Effector CD8-positive, alpha-beta T cell (primary cell): Measurements from ENCODE around the gene TYW5.

ENCODE experiments used
- DNase-seq: peaks from one replicate; lab custom pipeline; 2025; lab: John Stamatoyannopoulos, UW
- total RNA-seq, 4 experiments: gene quantifications; one replicate each; lab custom pipeline; 2026; lab: John Stamatoyannopoulos, UW

The TYW5 gene, protein sequence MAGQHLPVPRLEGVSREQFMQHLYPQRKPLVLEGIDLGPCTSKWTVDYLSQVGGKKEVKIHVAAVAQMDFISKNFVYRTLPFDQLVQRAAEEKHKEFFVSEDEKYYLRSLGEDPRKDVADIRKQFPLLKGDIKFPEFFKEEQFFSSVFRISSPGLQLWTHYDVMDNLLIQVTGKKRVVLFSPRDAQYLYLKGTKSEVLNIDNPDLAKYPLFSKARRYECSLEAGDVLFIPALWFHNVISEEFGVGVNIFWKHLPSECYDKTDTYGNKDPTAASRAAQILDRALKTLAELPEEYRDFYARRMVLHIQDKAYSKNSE
- 22.1 to 32.8 (median 28.3) reads per million in 4 experiments for total RNA-seq

DNA sequence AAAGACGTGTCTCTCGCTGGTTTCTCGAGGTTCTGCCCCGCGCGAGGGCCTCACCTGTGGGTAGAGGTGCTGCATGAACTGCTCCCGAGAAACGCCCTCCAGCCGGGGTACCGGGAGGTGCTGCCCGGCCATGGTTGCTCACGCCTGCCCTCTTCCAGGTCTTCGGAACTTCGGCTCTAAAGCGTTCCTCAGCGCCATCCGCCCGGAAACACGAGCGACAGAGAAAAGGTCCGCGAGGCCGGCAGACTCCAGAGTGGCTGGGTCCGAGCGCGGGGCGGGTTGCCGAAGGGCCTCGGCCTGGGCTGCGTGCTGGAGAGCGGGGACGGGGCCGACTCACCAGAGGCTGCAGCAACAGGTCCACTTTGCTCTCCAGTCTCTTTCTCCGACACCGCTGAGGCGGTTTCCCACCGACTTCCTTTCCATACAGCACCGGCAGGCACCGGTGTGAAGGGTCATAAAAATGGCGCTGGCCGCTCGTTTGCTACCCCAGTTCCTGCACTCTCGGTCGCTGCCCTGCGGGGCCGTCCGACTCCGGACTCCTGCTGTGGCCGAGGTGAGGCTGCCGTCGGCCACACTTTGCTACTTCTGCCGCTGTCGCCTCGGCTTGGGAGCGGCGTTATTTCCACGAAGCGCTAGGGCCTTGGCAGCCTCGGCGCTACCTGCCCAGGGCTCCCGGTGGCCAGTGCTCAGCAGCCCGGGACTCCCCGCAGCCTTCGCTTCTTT lies at the start of gene TYW5, which contains the start of gene MAIP1:
TSS of gene TYW5 (minus strand) at position 153 of the 723 bp plus-strand sequence. CDS start at position 132, 21 bp downstream.
TSS of gene MAIP1 (plus strand) at position 244 of the 723 bp plus-strand sequence. CDS start at position 461, 217 bp downstream.
- peak; percentile 57 for DNase-seq

DNA sequence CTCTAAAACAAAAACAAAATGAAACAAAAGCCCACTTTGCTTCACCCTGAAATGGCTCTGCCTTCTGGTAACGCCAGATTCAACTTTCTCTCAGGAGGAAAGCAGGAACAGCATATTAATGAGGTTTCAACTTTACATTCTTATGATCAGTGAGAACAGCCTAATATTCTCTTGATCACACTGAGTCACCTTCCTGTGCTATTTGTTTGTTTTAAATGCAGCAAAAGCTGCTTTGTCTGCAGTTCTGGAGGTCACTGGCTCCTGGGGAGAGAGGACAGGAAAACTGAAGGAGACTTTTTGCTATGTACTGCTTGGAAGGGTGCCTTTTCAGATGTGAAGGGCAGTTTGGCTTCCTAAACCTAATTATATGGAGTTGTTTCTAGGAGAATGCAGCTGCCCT lies 48.2 kb upstream of the TYW5 start:
- DNase-seq = no peak

DNA sequence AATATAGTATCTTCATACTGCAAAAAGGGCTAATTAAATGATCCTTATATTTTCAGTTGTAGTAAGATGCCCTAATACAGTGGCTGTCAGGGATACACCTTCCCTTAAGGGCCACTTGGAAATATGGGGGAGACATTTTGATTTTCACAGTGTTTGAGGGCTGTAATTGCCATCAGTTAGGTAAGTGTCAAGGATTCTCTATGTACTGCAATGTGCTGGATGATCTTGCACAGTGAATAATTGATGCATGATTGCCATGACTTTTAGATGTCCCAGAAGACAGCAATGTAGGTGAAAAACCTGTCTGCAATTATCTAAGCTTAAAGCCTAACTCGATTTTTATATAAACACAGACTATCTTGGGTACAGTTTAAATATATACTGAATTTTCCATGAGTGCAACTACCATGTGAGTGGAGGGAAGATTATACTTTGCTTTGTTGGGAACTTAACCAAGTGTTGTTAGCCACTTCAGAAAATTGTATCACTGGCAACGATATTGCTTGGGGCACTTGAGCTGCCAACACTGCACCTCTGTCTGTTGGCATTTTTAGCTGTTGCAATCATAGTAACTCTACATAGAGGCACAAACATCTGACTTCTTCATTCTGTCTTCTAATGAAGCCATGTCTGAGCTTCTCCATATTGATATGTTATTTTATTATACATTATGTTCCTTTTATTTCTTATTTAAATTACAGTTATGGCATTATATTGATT lies 45.3 kb upstream of the TYW5 start:
- DNase-seq = no peak

DNA sequence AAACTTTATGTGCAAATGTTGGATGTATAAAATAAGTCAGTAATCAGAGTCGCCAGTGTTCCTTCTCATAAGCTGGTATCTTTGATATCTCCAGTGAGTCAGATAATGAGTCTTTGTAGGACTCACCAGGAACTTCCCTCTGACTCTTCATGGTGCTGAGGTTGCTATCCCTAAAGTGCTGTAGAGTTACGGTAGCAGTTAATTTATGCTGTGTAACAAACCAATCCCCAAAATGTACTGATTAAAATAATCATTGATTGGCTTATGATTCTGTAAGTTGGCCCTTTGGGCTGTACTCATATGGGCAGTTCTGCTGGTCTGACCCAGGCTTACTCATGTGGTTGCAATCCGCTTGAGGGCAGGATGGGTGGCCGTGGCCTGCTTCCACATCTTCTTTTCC lies 43.9 kb upstream of the TYW5 start:
- DNase-seq = no peak

DNA sequence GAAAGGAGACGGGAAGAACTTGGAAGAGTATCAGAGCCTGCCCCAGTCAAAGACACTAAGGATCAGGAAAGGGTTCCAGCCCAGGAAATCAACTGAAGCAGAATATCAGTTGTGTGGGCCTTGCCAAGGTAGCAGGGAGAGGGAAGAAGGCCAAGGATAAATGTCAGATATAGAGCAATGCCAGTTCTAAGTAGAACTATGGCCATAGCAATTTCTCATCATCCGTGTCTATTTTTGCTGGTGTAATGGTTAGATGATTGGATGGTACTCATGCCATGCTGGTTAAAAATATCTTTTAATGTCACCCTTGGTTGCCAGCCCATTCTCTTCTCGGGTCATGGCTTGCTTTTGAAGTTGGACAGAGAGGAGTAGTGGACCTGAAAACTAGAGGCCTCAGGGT lies 42.0 kb upstream of the TYW5 start:
- DNase-seq = no peak

DNA sequence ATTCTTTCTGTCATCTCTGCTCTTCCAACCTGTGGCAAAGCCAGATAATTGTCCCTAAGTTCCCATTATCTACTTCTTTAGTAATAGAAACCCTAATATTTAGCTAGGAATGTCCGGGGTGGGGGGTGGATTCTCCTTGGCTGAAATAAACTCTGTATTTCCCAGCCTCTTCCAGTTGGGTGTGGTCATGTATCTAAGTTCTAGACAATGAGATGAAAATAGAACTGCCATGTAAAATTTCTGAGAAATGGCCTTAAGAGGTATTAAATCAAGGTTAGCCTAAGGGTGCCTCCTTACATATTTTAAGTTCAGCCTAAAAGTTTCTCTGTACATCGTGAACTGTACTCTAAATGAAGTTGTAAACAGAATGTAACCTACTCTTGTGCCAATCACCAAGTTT lies 39.6 kb upstream of the TYW5 start:
- DNase-seq = no peak

DNA sequence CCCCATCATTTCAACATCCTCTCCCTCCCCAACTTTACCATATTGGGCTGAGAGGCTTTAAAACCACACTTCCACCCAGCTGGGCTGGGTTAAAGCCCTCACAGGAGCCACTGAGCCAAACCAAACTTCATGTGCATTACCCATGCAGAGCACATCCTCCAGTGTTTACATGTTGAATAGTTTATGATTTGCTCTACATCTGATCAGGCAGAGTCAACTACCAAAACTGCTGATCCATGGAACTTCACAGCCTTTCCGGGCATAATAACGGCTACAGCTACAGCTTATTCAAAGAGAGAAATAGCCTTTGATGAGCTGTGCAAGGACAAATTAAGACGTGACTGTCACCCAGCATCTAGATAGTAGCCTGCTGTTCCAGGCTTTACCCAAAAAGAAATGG lies 39.1 kb upstream of the TYW5 start:
- no peak for DNase-seq

DNA sequence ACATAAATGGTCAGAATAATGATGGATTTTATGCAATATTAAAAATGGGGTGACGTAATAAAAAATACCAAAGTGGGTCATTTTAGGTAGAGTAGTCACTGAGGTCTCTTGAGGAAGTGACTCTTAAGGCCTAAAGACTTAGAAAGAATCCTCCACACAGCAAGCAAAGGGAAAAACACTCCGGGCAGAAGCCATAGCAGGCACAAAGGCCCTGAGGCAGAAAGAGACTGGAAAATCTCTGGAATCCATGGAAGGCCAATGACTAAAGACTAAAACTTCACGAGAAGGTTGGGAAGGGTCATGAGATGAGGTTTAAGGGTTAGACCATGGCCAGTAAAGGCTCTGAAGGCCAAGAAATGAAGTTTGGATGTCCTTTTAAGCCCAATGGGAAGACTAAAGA lies 37.0 kb upstream of the TYW5 start:
- DNase-seq = no peak

DNA sequence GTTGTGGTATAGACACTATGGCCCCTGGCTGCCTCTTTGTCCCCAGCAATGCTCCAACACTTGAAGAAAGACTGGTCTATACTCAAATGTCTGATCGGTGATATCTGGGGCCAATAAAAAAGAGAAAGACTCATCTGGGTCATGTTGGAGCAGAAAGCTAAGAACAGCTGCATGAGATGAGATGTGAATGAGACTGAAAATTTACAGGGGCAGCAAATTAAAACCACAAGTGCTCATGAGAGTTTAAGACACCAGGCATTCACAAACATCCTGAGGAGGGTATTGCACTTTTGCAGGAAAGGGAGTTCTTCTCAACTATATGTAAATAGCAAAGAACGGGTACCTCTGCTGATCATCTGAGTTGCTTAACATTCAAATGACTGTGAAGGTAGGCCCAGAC lies 36.4 kb upstream of the TYW5 start:
- no peak for DNase-seq

DNA sequence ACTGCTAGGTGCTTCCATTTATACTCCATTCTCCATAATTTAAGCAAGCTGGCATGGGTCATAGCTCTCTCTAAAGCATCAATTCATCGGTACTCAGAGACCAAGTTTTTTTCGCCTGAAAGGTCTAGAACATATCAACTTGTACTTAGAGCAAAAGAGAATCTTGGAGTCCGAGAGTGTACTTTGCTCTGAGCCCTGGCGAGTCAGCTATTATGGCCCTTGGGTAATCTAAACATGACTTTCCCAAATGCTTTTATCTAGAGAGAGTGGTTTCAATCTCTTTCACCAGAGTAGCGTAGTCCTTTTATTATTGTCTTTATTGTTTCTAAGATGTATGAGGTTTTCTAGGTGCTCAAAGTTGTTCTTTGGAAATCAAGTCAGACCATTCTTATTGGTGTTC lies 34.5 kb upstream of the TYW5 start:
- no peak for DNase-seq

DNA sequence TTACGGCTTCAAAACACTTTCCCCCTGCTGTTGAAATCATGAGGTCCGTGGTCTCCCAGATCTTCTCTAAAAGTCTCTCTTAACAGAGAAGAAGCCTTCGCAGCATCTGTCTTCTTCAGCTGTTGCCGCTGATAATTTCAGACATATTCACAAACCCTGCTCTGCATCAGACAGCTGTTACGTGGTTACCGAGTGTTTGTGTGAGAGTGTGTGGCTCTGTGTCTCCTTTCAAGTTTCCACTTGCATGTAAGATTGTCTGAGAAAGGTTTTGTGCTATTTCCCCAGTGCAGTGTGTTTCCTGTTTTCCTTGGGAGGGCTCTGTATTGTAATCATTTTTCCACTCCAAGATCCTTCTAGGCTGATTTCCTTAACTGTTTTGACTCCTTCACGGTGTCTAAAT lies 32.9 kb upstream of the TYW5 start:
- DNase-seq = no peak

DNA sequence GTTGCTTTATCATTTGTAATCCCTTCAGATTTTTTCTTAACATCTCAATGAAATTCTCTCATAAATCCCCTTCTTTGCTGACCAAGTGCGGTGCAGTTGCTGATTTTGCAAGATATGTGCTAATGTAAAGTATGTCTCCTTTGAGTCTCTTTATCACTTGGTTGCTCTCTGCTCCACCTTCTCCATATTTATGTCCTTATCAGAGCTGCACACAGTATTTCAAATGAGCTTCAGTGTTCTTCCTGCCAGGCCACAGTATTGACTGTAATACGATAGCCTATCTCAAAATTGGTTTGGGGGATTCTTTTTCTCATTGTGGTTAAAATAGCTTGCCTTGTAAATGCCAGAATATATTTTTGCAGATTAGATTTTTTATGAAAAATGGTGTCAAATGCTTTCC lies 32.3 kb upstream of the TYW5 start:
- no peak for DNase-seq

DNA sequence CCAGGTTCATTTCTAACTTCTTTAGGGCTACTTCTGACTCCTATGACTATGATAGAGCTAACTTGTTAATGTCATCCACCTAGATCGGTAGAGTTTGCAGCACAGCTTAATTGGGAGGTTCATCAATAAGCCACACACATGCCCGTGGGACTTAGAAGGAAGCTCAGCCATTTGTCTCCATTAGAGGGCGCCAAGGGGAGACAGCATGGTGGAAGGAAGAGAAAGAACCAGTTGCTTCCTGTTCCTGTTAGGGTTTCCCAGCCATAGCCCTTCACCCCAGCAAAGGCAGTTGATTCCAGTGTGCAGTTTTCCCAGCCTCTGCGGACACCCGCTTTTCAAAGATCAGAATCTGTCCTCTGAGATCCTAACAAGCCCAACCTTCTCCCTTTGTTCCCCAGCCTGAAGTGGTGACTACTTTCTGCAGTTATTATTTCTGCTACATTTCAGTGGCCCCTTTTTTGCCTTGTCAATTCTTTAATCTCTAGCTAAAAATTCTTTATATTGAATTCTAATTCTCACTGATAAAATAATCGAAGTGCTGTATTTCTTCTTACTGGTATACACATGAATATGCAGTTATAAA lies 30.4 kb upstream of the TYW5 start:
- DNase-seq = no peak

DNA sequence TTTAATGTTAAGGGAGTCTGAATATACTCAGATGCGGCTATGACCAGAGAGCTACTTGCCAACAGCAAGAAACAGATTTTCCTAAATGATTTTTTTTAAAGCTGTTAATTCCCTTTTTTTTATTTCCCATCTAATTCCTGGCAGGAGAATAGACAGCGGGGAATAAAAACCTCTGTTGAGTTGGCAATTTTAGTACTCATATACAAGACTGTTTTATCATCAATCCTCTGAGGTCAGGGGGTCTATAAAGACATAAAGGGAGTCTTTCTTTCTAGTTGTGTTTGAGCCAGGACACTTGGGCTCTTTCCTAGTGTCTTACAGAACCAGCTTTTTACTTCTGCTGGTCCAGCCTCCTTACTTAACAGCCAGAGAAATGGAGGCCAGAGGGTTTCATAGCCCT lies 29.5 kb upstream of the TYW5 start:
- no peak for DNase-seq

DNA sequence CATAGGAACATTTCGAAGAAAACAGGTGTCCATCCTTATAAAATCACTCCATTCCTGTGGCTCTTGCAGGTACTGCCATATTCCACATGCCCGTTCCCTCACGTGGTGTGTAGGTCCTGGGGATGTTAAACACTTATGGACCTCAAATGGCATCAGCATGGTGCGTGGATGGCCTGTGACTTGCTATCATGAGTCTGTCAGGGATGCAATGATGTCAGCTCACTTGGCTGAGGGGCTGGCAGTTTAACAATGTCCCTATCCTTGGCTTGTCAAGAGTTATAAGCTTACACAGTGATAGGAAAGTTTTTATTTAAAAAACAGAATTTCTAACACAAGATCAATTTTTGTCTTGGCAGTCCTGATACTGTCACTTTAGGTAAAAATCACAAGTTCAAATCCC lies 28.9 kb upstream of the TYW5 start:
- no peak for DNase-seq

DNA sequence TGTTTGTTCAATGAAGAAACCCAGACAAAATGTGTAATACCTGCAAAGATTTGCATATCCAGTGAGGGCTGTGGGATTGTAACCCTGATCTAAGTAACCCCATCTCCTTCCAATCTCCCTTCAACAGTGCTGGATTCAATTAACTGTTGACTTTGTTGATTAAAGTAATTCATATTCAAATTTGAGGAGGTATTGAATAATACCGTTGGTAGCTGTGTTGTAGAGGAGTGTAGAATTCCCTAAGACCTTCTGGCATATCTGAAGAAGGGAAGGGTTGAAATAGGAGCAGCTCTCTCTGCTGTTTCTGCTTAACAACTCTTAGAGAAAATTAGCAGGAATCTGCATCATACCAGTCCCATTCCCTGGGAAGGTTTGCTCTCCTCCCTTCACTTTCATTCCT lies 28.2 kb upstream of the TYW5 start:
- DNase-seq = no peak

DNA sequence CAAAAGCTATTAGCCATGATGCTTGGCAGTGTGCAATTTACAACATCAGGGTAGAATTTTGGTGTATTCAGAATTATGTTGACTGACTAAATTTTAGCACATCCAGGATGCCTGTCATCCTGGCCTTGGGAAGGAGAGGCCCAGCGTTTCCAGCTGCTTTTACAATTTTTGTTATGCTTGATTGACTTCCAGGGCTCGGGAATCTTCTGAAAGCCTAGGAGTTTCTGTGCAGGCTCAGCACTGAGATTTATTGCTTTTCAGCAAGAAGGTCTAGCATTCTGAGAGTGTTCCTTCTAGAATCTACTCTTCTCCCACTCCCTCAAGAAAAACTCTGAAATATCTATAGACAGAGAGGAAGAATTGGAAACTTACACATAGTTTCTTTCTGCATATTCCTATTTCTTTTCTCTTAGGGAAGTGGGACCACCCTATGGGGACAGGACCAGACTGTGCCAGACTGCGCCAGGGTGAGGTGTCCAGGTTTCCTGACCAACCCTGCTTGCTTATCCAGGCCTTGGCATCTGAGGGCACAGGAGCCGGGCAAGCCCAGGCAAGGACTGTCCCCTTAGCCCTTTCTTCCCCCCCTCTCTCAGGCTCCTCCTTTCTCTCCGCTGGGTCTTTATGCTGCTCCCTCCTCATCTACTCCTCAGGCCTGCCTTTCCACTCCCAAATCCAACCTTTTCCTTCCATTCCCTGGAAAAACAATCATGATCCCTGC lies 27.0 kb upstream of the TYW5 start:
- DNase-seq = no peak

DNA sequence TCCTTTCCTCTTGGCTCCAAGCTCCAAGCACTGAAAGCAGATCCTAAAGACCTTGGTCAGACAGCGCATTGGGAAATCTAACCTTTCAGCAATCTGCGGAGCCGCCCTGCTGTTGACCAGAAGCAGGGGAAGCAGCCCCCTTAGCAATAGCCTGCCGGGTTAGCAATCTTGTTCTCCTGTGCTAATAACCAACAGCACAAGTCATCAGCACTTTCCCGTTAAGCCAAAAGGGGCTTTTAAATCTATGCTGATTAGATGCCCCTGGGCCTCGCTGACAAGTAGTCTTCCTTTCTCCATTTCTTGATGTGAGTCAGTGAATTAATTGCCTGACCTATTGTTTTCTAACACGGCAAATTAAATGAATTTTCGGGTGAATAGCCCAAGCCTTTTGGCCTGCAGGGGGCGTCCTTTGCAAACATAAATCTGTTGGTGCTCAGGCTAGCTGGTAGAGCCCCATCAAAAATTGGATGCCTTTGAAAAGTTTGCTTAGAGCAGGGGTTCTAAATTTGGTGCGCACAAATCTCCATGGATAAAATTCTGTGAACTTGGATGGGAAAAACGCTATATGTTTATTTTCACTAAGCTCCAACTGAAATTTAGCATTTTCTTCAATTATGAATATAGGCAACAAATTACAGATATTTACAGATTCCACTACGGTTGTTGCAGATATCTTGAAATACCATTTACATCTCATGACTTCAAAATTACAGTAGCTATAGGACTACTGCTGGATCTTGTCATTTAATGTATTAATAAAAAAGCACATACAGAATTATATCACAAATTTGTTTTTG lies 24.7 kb upstream of the TYW5 start:
- DNase-seq = peak; percentile 75

DNA sequence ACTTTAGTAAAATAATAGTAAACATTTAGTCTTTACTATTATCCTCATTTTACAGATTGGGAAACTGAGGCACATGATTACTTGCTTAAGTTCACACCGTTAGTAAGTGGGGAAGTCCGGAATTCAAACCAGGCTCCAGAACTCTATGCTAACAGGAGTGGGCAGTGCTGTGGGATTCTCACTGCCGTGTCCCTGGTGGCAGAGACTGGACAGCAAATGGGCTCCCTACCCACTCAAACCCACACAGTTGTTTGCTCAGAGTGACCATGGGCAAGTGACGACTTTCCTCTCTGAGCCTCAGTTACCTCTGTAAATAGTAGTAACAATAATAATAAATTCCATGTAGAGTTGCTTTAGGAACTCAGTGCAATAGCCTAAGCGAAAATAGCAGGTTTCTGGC lies 24.1 kb upstream of the TYW5 start:
- no peak for DNase-seq

DNA sequence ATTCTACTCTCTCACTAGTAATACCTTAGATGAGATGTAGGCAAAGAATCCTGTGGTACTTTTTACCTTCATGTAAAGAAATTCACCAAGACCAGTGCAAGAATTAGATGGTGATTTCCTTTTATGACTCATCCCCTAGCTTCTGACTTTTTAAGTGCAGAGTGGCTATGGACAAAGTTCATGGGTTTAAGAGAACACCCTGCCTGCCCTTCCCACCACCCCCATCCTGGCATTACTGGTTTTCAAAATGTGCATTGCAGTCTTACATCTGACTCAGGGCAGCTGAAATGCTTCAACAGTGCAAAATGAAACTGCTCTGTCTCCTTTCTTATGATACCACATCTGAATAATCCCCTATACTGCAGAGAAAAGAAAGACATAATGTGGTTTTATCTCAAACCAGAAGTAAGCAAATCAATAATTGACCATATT lies 22.7 kb upstream of the TYW5 start:
- DNase-seq = no peak
